ENCODE measurements around the gene MAPK6.

MAPK6 gene

GRCh38 chr15:52010633-52011595, 8.1 kb upstream of the MAPK6 start:
- no peak for DNase-seq

- no peak for DNase-seq
Observed at GRCh38 chr15:52011711-52012144, 7.3 kb upstream of the MAPK6 start.

GRCh38 chr15:52012210-52012609, 6.8 kb upstream of the MAPK6 start:
- DNase-seq = no peak

GRCh38 chr15:52013151-52013791, 5.7 kb upstream of the MAPK6 start:
- DNase-seq = peak; percentile 86

GRCh38 chr15:52014616-52015015, 4.4 kb upstream of the MAPK6 start:
- peak; percentile 19 for DNase-seq

- DNase-seq = no peak
Observed at GRCh38 chr15:52016316-52016715, 2.7 kb upstream of the MAPK6 start.

- DNase-seq = no peak
Observed at GRCh38 chr15:52018244-52018643, 775 bp upstream of the MAPK6 start.

GRCh38 chr15:52019394-52020220, 588 bp downstream of the MAPK6 start:
- DNase-seq = peak; percentile 69

GRCh38 chr15:52020221-52021085, 1.4 kb downstream of the MAPK6 start:
- no peak for DNase-seq

- DNase-seq = peak; percentile 87
Observed at GRCh38 chr15:52021128-52021671, 2.2 kb downstream of the MAPK6 start.

- no peak for DNase-seq
Observed at GRCh38 chr15:52021892-52022540, 3.0 kb downstream of the MAPK6 start.

- DNase-seq = no peak
Observed at GRCh38 chr15:52023169-52023922, 4.3 kb downstream of the MAPK6 start.

- DNase-seq = no peak
Observed at GRCh38 chr15:52028431-52029093, 9.5 kb downstream of the MAPK6 start.

- no peak for DNase-seq
Observed at GRCh38 chr15:52030010-52030409, 11.0 kb downstream of the MAPK6 start.

GRCh38 chr15:52031556-52031955, 12.5 kb downstream of the MAPK6 start:
- no peak for DNase-seq

GRCh38 chr15:52037889-52038505, 19.0 kb downstream of the MAPK6 start:
- DNase-seq = no peak

GRCh38 chr15:52039925-52040781, 21.1 kb downstream of the MAPK6 start:
- DNase-seq = peak; percentile 48

- DNase-seq = no peak
Observed at GRCh38 chr15:52042051-52042851, 23.2 kb downstream of the MAPK6 start.
